Neural crest cell (in vitro differentiated cells): Measurements from ENCODE around the gene MESP1. TPM values are rescaled to one million over a fixed set of nuclear protein-coding genes. Genes with fewer than 3 reads are reported as not detected.

ENCODE experiments used
- DNase-seq: peaks from one replicate; pipeline ENCODE4 v3.0.0; 2021; ENCODE audit warnings: low read depth, mixed read lengths, low spot score
- H3K27ac Mint-ChIP-seq: one replicate; pipeline ENCODE4 v1.8.0; 2021; ENCODE audit warnings: mild to moderate bottlenecking, mixed read lengths; ENCODE audit not compliant: unreplicated experiment
- H3K27me3 Mint-ChIP-seq: 2 replicates; pipeline ENCODE4 v1.8.0; 2021; ENCODE audit warnings: low read depth, mild to moderate bottlenecking, mixed read lengths
- H3K36me3 Mint-ChIP-seq: 2 replicates; pipeline ENCODE4 v1.8.0; 2021; ENCODE audit warnings: low read depth, mild to moderate bottlenecking, mixed read lengths
- H3K4me1 Mint-ChIP-seq: 2 replicates; pipeline ENCODE4 v1.8.0; 2021; ENCODE audit warnings: mixed read lengths
- H3K4me3 Mint-ChIP-seq: one replicate; pipeline ENCODE4 v1.8.0; 2021; ENCODE audit warnings: mild to moderate bottlenecking, mixed read lengths
- H3K9me3 Mint-ChIP-seq: 2 replicates; pipeline ENCODE4 v1.8.0; 2021; ENCODE audit warnings: mixed read lengths
- long read RNA-seq: library from polyadenylated mRNA; unstranded; transcript quantifications from one replicate; pipeline ENCODE4 v2.0.0, GENCODE V29; 2020
- total RNA-seq: library from RNA; stranded (reverse); gene quantifications from 2 replicates; pipeline ENCODE4 v1.2.1, GENCODE V29; 2021
- TF ChIP-seq, protein P1 (sequence below): fragments of 200-600 bp; sonication (generic); conservative IDR thresholded peaks from 2 replicates; pipeline ENCODE4 v1.5.0; 2021; ENCODE audit warnings: antibody characterized with exemption, mild to moderate bottlenecking

The MESP1 gene, protein sequence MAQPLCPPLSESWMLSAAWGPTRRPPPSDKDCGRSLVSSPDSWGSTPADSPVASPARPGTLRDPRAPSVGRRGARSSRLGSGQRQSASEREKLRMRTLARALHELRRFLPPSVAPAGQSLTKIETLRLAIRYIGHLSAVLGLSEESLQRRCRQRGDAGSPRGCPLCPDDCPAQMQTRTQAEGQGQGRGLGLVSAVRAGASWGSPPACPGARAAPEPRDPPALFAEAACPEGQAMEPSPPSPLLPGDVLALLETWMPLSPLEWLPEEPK
- 1.2 and 2.3 TPM in 2 replicates for total RNA-seq
- long read RNA-seq = 0 reads

DNA sequence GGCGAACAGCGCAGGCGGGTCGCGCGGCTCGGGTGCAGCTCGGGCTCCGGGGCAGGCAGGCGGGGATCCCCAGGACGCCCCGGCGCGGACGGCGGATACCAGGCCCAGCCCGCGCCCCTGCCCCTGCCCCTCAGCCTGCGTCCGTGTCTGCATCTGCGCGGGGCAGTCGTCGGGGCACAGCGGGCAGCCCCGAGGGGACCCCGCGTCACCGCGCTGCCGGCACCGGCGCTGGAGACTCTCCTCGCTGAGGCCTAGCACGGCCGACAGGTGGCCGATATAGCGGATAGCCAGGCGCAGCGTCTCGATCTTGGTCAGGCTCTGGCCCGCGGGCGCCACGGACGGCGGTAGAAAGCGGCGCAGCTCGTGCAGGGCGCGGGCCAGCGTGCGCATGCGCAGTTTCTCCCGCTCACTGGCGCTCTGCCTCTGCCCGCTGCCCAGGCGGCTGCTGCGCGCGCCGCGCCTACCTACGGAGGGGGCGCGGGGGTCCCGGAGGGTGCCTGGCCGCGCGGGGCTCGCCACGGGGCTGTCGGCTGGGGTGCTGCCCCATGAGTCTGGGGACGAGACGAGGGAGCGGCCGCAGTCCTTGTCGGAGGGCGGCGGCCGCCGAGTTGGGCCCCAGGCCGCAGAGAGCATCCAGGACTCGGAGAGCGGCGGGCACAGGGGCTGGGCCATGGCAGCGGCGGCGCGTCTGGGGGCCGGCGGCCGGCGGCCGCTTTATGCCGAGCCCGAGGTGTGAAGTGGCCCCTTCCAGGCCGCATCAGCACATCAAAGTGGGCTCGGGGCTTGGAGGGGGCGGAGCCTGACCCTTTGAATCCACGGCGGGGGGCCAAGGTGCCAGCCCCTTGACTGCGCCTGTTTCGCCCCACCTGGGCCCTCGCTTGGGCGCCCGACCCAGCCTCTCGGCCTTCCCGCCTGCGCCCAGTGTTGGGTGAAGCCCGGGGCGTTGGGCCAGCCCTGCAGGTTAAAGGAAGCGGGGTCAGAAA is at the start of gene MESP1:
Gene MESP1, minus strand, starts transcription at position 690 of the 983 bp plus-strand sequence. Its CDS starts 18 bp downstream, at position 672.
- H3K27ac Mint-ChIP-seq = no peak within 1 kb of the TSS

DNA sequence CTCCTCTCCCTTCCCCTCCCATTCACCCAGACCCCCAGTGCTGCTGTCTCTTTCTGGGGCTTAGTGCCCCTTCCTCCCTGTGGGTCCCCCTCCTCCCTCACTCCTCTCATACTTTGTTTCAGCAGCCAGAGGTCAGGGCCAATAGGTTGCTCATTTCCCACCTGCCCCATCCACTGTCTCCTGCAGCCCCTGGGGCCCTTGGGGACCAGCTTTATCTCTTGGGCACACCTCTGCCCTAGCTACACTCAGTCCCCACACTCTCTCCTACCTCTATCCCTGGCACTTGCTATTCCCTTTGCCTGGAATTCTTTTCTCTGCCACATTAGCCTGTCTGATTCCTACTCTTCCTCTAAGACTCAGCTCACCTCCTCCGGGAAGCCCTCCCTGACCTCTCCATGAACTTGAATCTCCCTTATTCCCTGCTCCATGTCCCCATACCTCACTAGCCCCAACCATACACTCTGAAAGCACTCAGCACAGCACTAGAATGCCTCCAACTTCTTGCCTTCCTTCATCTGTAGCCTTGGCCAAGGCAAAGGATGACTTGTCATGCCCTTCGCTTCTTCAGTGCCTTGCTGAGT is 49.0 kb upstream of the MESP1 start:
- DNase-seq = no peak
- Mint-ChIP-seq H3K9me3 (no peaks in the 10 kb centered on the region), H3K4me3 (no peak overlapping the region), H3K27ac (peak overlapping the region; percentile 31), H3K4me1 (no peaks in the 10 kb centered on the region), H3K27me3 (peaks cover 1% of the 10 kb centered on the region), H3K36me3 (no peaks in the 10 kb centered on the region)
- TF ChIP-seq, protein P1, sequence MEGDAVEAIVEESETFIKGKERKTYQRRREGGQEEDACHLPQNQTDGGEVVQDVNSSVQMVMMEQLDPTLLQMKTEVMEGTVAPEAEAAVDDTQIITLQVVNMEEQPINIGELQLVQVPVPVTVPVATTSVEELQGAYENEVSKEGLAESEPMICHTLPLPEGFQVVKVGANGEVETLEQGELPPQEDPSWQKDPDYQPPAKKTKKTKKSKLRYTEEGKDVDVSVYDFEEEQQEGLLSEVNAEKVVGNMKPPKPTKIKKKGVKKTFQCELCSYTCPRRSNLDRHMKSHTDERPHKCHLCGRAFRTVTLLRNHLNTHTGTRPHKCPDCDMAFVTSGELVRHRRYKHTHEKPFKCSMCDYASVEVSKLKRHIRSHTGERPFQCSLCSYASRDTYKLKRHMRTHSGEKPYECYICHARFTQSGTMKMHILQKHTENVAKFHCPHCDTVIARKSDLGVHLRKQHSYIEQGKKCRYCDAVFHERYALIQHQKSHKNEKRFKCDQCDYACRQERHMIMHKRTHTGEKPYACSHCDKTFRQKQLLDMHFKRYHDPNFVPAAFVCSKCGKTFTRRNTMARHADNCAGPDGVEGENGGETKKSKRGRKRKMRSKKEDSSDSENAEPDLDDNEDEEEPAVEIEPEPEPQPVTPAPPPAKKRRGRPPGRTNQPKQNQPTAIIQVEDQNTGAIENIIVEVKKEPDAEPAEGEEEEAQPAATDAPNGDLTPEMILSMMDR = no peak

More for the DNA sequence above, at the start of gene MESP1:
- H3K27me3 Mint-ChIP-seq = peaks cover 11% of the 10 kb centered on the region
- no peaks in the 10 kb centered on the region for H3K9me3 Mint-ChIP-seq
- H3K36me3 Mint-ChIP-seq = no peaks in the 10 kb centered on the region
- no peaks in the 10 kb centered on the region for H3K4me1 Mint-ChIP-seq
- H3K4me3 Mint-ChIP-seq = peak within 1 kb of the TSS; percentile 79
- DNase-seq = peak; percentile 89
- TF ChIP-seq, protein P1 = peak; percentile 78

DNA sequence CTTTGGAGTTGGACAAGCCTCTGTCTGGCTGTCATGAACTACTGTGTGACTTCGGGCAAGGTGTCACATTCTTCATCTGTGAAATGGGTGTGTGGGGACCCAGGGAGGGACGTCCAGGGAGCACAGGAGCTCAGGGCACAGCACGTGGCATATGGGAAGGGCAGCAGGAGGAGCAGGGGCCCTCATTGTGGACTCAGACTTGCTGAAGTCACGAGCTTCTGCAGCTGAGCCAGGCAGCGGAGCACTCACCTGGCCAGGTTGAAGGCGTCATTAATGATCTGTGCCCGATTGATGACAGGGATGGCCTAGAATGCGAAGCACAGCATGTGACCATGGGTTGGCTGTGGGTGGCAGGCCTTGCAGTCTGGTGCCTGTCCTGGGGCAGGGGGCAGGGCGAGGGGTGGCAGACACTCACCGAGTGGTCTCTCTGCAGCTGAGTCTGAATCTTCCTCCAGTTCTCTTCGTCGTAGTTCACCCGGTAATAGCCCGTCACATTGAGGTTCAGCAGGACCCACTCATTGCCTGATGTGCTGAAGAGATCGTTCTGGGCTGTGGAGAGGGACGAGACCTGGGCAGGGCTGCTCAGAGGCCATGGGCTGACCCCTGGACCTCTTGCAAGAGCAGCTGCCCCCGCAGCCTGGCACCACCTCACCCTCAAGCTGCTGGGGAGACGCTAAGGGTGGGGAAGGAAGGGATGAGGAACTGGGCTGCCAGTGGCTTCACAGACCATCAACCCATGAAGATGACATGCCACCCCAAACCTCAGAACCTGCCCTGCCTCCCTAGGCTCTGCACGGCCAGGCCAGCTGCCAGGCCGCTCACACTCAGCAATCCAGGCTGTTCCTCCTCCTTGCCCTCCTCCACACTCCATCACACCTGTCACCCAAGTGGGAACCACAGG is 48.2 kb upstream of the MESP1 start:
- no peak overlapping the region for H3K27ac Mint-ChIP-seq
- H3K4me1 Mint-ChIP-seq = no peaks in the 10 kb centered on the region
- TF ChIP-seq, protein P1 = no peak
- no peaks in the 10 kb centered on the region for H3K36me3 Mint-ChIP-seq
- no peak for DNase-seq
- H3K4me3 Mint-ChIP-seq = no peak overlapping the region
- no peaks in the 10 kb centered on the region for H3K9me3 Mint-ChIP-seq
- peaks cover 5% of the 10 kb centered on the region for H3K27me3 Mint-ChIP-seq

DNA sequence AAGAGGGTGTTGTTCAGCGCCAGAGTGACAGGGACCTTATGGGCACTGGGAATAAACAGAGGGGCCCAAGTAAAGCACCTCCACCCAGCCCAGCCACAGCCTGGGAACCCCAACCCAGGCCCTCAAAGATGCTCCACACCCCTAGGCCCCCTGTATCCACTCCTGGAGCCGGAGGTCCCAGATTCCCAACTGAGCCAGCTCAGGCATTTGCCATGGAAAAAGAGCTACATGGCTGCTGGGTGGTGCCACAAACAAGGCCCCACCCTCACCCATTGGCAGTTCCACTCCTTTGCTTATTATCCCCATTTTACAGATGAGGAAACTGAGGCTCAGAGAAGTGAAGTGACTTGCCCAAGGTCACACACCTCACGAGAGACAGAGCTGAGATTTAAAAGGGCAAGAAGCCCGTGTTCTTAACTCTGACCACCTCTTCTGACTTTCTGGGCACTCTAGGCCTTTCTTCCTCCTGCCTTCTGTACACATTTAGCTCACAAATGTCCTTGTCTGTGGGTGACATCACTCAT is 46.7 kb upstream of the MESP1 start:
- DNase-seq = no peak
- H3K27me3 Mint-ChIP-seq = peaks cover 8% of the 10 kb centered on the region
- H3K27ac Mint-ChIP-seq = no peak overlapping the region
- H3K4me3 Mint-ChIP-seq = no peak overlapping the region
- H3K36me3 Mint-ChIP-seq = no peaks in the 10 kb centered on the region
- no peaks in the 10 kb centered on the region for H3K4me1 Mint-ChIP-seq
- H3K9me3 Mint-ChIP-seq = no peaks in the 10 kb centered on the region
- TF ChIP-seq, protein P1 = no peak
